HL-60 (cell line): ENCODE measurements around the gene USP17L26.
"Not testable (repeated sequence)": the region's sequence is repeated elsewhere in the genome, so short reads cannot be mapped to it uniquely, and the experiment has no call there.

Experiments used
- POLR2AphosphoS5 ChIP-seq: IDR thresholded peaks from 2 replicates; pipeline ENCODE4 v1.6.1; 2012; ENCODE audit warnings: low read depth
- TF ChIP-seq, protein P1 (sequence below): IDR thresholded peaks from one replicate; pipeline ENCODE4 v1.5.1; 2011; ENCODE audit warnings: low read length, control low read depth, inconsistent platforms; ENCODE audit not compliant: insufficient read depth
- TF ChIP-seq, protein P2 (sequence below): IDR thresholded peaks from 2 replicates; pipeline ENCODE4 v1.6.1; 2012; ENCODE audit warnings: low read depth; ENCODE audit not compliant: insufficient replicate concordance

DNA sequence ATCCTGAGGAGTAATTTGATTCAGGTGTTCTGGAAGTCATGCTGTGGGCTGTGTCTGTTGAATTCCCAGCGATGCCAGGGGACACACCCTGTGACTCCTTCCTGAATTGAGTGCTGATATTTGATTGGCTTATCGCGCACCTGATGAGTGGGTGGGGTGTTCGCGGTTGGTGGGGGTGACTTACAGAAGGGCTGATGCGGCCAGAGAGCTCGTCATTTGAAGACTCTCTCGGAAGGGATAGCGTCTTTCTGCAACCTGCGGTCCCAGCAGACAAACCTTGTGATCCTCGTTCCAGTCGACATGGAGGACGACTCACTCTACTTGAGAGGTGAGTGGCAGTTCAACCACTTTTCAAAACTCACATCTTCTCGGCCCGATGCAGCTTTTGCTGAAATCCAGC, 14.1 kb downstream of the USP17L26 start, which contains the start of gene USP17L28:
- TF ChIP-seq, protein P1, sequence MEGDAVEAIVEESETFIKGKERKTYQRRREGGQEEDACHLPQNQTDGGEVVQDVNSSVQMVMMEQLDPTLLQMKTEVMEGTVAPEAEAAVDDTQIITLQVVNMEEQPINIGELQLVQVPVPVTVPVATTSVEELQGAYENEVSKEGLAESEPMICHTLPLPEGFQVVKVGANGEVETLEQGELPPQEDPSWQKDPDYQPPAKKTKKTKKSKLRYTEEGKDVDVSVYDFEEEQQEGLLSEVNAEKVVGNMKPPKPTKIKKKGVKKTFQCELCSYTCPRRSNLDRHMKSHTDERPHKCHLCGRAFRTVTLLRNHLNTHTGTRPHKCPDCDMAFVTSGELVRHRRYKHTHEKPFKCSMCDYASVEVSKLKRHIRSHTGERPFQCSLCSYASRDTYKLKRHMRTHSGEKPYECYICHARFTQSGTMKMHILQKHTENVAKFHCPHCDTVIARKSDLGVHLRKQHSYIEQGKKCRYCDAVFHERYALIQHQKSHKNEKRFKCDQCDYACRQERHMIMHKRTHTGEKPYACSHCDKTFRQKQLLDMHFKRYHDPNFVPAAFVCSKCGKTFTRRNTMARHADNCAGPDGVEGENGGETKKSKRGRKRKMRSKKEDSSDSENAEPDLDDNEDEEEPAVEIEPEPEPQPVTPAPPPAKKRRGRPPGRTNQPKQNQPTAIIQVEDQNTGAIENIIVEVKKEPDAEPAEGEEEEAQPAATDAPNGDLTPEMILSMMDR: not testable (repeated sequence)
- TF ChIP-seq, protein P2, sequence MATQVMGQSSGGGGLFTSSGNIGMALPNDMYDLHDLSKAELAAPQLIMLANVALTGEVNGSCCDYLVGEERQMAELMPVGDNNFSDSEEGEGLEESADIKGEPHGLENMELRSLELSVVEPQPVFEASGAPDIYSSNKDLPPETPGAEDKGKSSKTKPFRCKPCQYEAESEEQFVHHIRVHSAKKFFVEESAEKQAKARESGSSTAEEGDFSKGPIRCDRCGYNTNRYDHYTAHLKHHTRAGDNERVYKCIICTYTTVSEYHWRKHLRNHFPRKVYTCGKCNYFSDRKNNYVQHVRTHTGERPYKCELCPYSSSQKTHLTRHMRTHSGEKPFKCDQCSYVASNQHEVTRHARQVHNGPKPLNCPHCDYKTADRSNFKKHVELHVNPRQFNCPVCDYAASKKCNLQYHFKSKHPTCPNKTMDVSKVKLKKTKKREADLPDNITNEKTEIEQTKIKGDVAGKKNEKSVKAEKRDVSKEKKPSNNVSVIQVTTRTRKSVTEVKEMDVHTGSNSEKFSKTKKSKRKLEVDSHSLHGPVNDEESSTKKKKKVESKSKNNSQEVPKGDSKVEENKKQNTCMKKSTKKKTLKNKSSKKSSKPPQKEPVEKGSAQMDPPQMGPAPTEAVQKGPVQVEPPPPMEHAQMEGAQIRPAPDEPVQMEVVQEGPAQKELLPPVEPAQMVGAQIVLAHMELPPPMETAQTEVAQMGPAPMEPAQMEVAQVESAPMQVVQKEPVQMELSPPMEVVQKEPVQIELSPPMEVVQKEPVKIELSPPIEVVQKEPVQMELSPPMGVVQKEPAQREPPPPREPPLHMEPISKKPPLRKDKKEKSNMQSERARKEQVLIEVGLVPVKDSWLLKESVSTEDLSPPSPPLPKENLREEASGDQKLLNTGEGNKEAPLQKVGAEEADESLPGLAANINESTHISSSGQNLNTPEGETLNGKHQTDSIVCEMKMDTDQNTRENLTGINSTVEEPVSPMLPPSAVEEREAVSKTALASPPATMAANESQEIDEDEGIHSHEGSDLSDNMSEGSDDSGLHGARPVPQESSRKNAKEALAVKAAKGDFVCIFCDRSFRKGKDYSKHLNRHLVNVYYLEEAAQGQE: not testable (repeated sequence)
- TF ChIP-seq POLR2AphosphoS5: not testable (repeated sequence)
